HG03175 (cell line): Measurements from ENCODE around the gene PPP6R2.

ENCODE experiments used
- ATAC-seq: cut with Tn5 transposase; IDR thresholded peaks from one replicate; pipeline ENCODE4 v1.9.1; 2021; ENCODE audit warnings: mild to moderate bottlenecking, moderate library complexity; ENCODE audit not compliant: unreplicated experiment

The PPP6R2 gene

DNA sequence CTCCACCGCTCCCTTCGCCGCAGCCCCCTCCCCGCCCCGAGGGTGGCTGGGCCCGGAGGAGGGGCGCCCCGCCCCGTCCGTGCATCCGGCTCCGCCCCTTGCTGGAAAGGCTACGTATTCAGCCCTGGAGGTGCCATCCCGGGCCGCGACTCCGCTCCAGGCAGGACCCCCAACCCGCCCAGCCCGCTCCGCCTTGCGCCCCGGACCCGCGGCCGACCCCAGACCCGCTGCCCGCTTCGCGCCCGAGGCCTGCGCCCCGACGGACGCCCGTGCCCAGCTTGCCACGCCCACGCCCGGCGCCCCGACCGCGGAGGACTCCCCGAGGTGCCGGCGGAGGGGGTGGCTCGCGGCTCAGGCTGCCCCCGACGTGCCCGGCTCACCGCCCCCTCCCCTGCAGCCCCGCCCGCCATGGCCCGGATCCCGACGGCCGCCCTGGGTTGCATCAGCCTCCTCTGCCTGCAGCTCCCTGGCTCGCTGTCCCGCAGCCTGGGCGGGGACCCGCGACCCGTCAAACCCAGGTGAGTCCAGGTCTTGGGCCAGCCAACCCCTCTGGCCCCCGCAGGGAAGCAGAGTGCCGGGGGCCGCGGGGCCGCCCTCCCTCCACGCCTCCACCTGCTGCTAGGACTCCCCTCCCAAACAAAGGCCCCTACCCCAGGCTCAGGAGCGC, 138.4 kb downstream of the PPP6R2 start, which contains the start of gene ADM2:
Gene ADM2 (plus strand): TSS at position 104 of the 667 bp plus-strand sequence. CDS start 305 bp downstream, at position 409.
- ATAC-seq = no peak

GRCh38 chr22:50482107-50483074, 139.3 kb downstream of the PPP6R2 start:
- ATAC-seq = no peak

DNA sequence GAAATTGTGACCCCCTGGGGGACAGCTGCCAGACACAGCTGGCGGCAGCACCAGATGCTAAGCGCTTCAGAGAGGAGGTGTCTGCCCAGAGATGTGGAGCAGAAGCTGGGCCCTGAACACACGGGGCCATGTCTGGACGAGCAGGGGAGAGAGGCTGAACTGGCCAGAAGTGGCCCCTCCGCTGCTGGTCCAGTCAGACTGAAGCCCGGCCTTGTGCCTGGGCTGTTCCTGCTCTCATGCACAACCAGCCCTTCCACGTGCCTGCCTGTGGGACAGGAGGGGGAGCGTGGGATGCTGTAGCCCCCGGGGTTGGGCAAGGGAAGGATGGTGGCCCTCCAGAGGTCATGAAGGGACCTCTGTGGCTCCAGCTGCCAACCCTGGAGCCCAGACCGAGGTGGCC, 140.0 kb downstream of the PPP6R2 start:
- ATAC-seq = no peak

- ATAC-seq = no peak
These were observed 140.4 kb downstream of the PPP6R2 start for GRCh38 chr22:50483556-50483955.

DNA sequence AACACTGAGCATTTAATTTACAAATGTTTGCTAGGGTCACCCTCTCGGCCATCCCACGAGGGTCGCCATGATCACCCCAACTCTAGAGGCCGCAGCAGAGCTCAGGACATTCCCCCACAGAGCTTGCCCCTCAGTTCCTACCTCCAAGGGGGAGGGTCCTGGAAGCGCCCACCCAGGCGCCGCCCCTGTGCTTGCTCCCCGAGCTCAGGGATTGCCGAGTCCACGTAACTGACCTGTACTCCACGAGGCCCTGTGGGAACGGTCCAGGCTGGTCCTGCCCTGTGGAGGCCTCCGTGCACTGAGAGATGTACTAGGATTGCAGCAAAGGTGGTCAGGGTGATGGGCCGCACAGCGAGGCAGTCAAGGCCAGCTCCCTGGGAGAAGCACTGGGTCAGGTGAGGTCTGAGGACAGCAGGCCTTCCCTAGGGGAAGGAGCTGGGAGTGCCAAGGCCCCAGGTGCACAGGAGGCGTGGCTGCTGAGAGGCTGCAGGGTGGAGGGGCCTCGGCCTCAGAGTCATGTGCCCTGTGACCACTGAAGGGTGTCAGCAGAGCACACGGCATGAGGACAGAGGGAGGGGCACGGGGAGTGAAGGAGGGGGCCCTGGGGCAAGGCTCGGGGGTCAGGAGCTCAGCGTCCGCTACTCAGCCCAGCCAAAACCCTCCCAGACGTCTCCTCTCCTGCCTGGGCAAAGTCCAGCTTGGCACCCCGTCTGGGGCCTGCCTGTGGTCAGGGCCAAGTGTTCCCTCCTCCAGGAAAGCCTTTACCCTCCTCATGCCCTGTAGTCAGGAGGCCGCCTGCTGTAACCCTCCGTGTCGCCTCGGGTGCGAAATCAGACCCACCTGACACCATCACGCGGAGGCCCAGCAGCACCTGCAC, 141.1 kb downstream of the PPP6R2 start:
- ATAC-seq = no peak

DNA sequence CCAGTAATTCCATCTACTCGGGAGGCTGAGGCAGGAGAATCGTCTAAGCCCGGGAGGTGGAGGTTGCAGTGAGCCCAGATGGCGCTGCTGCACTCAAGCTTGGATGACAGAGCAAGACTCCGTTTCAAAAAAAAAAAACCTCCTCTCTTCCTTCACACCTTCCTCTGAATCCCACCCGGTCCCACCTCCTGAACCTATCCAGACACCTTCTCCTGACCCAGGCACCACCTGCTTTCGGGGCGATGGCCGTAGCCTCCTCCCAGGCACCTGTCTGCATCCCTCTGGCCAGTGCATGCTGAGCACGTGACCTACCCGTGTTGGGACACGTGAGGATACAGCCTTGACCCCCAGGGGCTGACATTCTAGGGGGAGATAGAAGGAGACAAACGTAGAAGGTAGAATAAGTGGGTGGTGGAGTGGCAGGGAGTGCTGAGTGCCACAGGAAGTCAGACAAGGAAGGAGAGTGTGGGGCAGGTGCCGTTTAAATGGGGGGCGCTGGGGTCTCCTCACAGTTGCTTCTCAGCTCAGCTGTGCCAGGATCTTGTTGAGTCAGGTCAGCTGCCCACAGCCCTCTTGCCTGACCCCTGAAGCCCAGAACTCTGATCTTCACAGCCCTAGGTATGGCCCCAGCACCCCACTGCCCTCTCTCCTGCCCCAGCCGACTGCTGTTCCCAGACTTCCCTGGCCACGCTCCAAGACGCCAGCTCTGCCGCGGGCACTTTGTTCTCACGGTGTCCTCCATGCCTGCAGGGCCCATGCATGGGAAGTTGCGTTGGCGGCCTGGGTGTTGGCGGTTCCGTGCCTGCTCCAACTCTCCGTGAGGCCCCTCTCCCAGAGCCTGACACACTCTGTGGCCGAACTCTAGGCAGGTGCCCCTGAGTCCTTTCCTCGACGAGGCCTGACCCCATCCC, 142.3 kb downstream of the PPP6R2 start:
- no peak for ATAC-seq

DNA sequence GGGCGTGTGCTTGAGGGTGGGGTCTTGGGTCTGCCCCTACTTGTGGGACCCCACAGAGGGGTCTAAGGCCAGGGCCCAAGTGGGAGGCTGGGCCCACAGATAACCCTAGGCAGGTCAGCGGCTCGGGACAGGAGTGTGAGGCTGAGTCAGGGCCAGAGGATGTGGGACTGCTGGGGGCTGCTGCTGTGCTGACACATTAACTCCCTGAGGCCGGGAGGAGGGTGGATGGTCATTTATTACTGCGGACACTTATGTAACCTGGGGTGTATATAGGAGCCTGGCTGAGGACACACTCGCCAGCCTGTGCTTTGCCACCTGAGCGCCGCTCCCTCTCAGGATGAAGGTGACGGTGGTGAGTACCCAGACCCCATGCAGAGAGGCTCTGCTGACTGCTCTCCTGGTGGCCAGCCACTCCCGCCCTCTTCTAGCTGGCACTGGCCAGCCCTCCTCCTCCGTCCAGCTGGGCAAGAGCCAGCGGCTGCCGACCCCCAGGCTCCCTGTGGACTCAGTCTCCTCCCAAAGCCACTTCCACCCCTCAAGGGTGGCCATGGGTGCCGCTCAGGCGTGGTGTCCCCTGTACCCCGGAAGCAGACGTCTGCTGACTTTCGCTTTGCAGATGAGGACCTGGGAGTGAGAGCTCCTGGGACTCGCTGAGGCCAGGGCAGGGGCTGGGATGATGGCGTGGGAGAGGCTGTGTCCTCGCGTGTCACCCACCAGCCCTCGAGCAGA, 143.6 kb downstream of the PPP6R2 start, which contains the start of gene MIOX:
Gene MIOX (plus strand): TSS at position 299 of the 729 bp plus-strand sequence. CDS start 39 bp downstream, at position 338.
- ATAC-seq = no peak

- no peak for ATAC-seq
These were observed 144.3 kb downstream of the PPP6R2 start for GRCh38 chr22:50487290-50488005.

DNA sequence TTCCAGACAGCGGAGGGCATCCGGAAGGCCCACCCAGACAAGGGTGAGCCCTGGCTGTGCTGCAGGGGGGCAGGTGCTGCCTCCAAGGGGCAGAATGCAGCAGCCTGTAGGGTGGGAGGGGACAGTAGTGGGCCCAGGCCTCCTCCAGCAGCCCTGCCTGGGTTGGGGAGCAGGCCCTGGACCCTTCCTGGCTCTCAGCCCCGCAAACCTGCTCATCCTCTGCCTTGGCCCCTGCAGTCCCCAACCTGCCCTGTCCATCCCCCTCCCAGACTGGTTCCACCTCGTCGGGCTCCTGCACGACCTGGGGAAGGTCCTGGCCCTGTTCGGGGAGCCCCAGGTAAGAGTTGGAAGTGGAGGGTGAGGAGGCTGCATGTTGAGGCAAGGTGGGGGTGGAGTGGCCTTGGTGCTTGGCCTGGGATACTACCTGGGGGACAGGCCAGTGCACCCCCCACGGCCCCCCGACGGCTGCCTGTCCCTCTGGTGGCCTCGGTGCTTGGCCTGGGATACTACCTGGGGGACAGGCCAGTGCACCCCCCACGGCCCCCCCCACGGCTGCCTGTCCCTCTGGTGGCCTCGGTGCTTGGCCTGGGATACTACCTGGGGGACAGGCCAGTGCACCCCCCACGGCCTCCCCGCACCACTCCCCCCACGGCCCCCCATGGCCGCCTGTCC, 145.0 kb downstream of the PPP6R2 start:
- ATAC-seq = no peak

- ATAC-seq = no peak
These were observed 145.8 kb downstream of the PPP6R2 start for GRCh38 chr22:50488886-50489285.

DNA sequence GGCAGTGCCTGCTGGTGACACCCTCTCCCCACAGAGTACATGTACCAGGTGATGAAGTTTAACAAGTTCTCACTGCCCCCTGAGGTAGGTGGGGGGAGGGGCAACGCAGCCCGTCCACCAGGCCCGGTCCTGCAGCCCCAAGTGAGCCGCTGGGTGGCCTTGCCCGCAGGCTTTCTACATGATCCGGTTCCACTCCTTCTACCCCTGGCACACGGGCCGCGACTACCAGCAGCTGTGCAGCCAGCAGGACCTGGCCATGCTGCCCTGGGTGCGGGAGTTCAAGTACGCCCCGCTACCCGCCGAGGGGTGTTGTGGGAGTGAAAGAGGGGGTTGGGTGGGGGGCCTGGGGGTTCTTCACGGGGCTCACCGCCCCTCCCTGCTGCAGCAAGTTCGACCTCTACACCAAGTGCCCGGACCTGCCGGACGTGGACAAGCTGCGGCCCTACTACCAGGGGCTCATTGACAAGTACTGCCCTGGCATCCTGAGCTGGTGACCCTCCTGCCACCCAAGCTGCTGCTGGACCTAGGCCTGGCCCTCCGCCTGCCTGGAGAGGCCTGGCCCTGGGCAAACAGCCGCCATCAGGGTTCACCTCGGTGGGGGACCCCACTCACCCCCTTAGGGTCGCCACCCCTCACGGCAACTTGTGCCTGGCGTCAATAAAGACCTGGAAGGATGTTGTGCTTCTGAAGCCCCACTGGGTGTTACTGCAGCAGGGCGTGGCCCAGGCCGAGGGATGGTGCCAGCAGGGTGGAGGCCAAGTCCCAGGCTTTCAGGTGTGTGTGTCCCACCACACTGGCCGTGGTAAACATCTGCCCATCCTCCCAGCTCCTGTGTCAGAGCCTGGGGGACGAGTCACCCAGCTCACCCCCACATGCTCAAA, 146.5 kb downstream of the PPP6R2 start:
- no peak for ATAC-seq

- ATAC-seq = no peak
These were observed 147.6 kb downstream of the PPP6R2 start for GRCh38 chr22:50490531-50491308.
